PC-9 (cell line): ENCODE measurements around the gene VAV3.

ENCODE experiments used
- CTCF ChIP-seq: fragments of 200-600 bp; sonication (generic); conservative IDR thresholded peaks from 2 replicates; pipeline ENCODE4 v1.6.1; 2017; ENCODE audit warnings: mixed run types, antibody characterized with exemption, mild to moderate bottlenecking, moderate library complexity
- EZH2 ChIP-seq: fragments of 200-600 bp; sonication (generic); IDR thresholded peaks from 2 replicates; pipeline ENCODE4 v1.8.0; 2017; ENCODE audit warnings: antibody characterized with exemption, low read depth

- TF ChIP-seq CTCF = no peak
- no peak for TF ChIP-seq EZH2
Observed at GRCh38 chr1:107942814-107943213, 22.2 kb downstream of the VAV3 start.
